Measurements from ENCODE around the gene TGFB2. TPM values are rescaled to one million over a fixed set of nuclear protein-coding genes. Genes with fewer than 3 reads are reported as not detected.

TGFB2 gene
- total RNA-seq, 1 experiment from 2014 or later, result not detected

GRCh38 chr1:218367118-218367517 lies 22.0 kb downstream of the TGFB2 start:
- H3K4me1 Mint-ChIP-seq, result peaks cover 8% of the 10 kb centered on the region in 2 experiments
- Histone ChIP-seq H3K4me2 (ENCODE audit: insufficient read depth, insufficient read length, low read length) (no peak overlapping the region), H3K56ac (ENCODE audit: insufficient read length, low read depth, low read length) (no peak overlapping the region), H3K9ac (ENCODE audit: extremely low read depth, insufficient read length, low read length) (no peak overlapping the region), H3K27me3 (ENCODE audit: insufficient read depth, low read length) (no peaks in the 10 kb centered on the region), H2AK5ac (ENCODE audit: insufficient read length, low read length) (no peak overlapping the region), H3K18ac (ENCODE audit: insufficient read length, low read depth, low read length) (no peak overlapping the region), H3K27ac (ENCODE audit: insufficient read length, low read depth, low read length) (no peak overlapping the region), H2BK5ac (ENCODE audit: insufficient read length, low read length) (no peak overlapping the region), H4K5ac (ENCODE audit: insufficient read length, low read depth, low read length) (no peak overlapping the region), H3K79me1 (ENCODE audit: insufficient read depth, low read depth, low read length, poor library complexity, severe bottlenecking) (no peaks in the 10 kb centered on the region), H3K23ac (ENCODE audit: insufficient read length, low read depth, low read length) (no peak overlapping the region), H3T11ph (ENCODE audit: low read length) (no peak overlapping the region), H4K91ac (ENCODE audit: insufficient read length, low read depth, low read length) (no peak overlapping the region), H4K8ac (replicated peaks; ENCODE audit: insufficient read length, low read depth, low read length) (no peak overlapping the region), H3K23me2 (ENCODE audit: insufficient read length, low read depth, low read length, poor library complexity, severe bottlenecking) (no peaks in the 10 kb centered on the region), H2BK15ac (ENCODE audit: low read depth, low read length) (no peak overlapping the region), H4K20me1 (ENCODE audit: control insufficient read depth, insufficient read depth, insufficient read length) (no peaks in the 10 kb centered on the region), H2BK120ac (ENCODE audit: low read depth, low read length, poor library complexity, severe bottlenecking) (no peak overlapping the region), H3K4ac (ENCODE audit: low read depth, low read length) (no peak overlapping the region), H3K14ac (ENCODE audit: insufficient read depth, low read length) (no peak overlapping the region), H2AFZ (ENCODE audit: low read length) (no peak overlapping the region), H3K4me1 (ENCODE audit: insufficient read depth, low read length) (no peaks in the 10 kb centered on the region), H3K79me2 (ENCODE audit: insufficient read depth, low read length) (no peaks in the 10 kb centered on the region), H3K9me3 (ENCODE audit: control insufficient read depth, low read depth, low read length) (no peaks in the 10 kb centered on the region), H2BK12ac (ENCODE audit: insufficient read length, low read depth, low read length) (no peak overlapping the region), H2BK20ac (ENCODE audit: low read depth, low read length, poor library complexity, severe bottlenecking) (no peak overlapping the region)
- H3K27ac Mint-ChIP-seq, result no peak overlapping the region
- H3K9me3 Mint-ChIP-seq, result no peaks in the 10 kb centered on the region
- TF ChIP-seq CTCF (conservative IDR thresholded peaks at IDR 0.05), result no peak
- H3K4me3 Mint-ChIP-seq, result no peak overlapping the region
- no CpG with 5 or more reads among the region's 4 CpGs for WGBS (ENCODE audit: extremely low coverage, insufficient read length, low lambda C conversion rate)
- H3K36me3 Mint-ChIP-seq (ENCODE audit: insufficient read depth in 1 of 3, low read depth in 3 of 3), result no peaks in the 10 kb centered on the region
- DNase-seq, result no peak
- no peaks in the 10 kb centered on the region for H3K27me3 Mint-ChIP-seq (ENCODE audit: low read depth)
